Omental fat pad (tissue), 4 donors: ENCODE data around the gene GALNT15. TPM values are rescaled to one million over a fixed set of nuclear protein-coding genes. Genes with fewer than 3 reads are reported as not detected.

ENCODE experiments used
- ATAC-seq: fragments of 150-250 bp; one replicate; pipeline ENCODE4 v1.9.1; 2016; ENCODE audit warnings: mild to moderate bottlenecking, moderate library complexity; ENCODE audit not compliant: low FRiP score
- DNase-seq: peaks from one replicate; pipeline ENCODE4 v3.0.0-alpha.2; 2019; ENCODE audit warnings: low spot score
- CTCF ChIP-seq, 3 donors: fragments of 450-650 bp; IDR thresholded peaks; one replicate each; pipeline ENCODE4 v1.5.1; 2016 to 2017; ENCODE audit warnings: antibody characterized with exemption in 3 of 3, mild to moderate bottlenecking in 3 of 3, moderate library complexity in 2 of 3
- total RNA-seq, 4 donors: library from RNA; depleted of rRNA; stranded (reverse); fragments of >200 nt; gene quantifications; one replicate each; pipeline ENCODE4 v1.1.0, GENCODE V29; 2016

GALNT15 gene
- total RNA-seq, 4 donors from 2014 or later, result 135 to 717 (median 384) TPM

GRCh38 chr3:16248556-16248955, 74.1 kb downstream of the GALNT15 start:
- TF ChIP-seq CTCF (IDR thresholded peaks at IDR 0.05), result no peak
- no peak for DNase-seq
- ATAC-seq, result no peak

GRCh38 chr3:16249336-16249735, 74.9 kb downstream of the GALNT15 start:
- DNase-seq (no peak), ATAC-seq (no peak)
- no peak for TF ChIP-seq CTCF (IDR thresholded peaks at IDR 0.05)

GRCh38 chr3:16249886-16250285, 75.4 kb downstream of the GALNT15 start:
- DNase-seq, result no peak
- ATAC-seq, result no peak
- no peak for TF ChIP-seq CTCF (IDR thresholded peaks at IDR 0.05)

GRCh38 chr3:16251316-16252085, 77.0 kb downstream of the GALNT15 start:
- ATAC-seq (no peak), DNase-seq (no peak)
- no peak for TF ChIP-seq CTCF (IDR thresholded peaks at IDR 0.05)

- TF ChIP-seq CTCF (IDR thresholded peaks at IDR 0.05), result no peak
- DNase-seq (no peak), ATAC-seq (no peak)
These were observed 77.9 kb downstream of the GALNT15 start for GRCh38 chr3:16252243-16252978.

- DNase-seq (no peak), ATAC-seq (no peak)
- no peak for TF ChIP-seq CTCF (IDR thresholded peaks at IDR 0.05)
These were observed 78.5 kb downstream of the GALNT15 start for GRCh38 chr3:16252988-16253387.
